Keratinocyte (primary cell): ENCODE data around the gene CYP2F1. TPM values are rescaled to one million over a fixed set of nuclear protein-coding genes. Genes with fewer than 3 reads are reported as not detected.

Source experiments
- DNase-seq: peaks from one replicate; pipeline ENCODE4 v3.0.0-alpha.2; 2011; ENCODE audit warnings: low read depth, missing footprints, low spot score
- FAIRE-seq: peaks from 2 replicates; lab custom pipeline; 2011; peaks lifted over from hg19 to GRCh38; lab: Jason Lieb, UNC
- H2AFZ ChIP-seq: 2 replicates; pipeline ENCODE4 v1.6.0; 2012; ENCODE audit warnings: low read length, control low read depth, inconsistent platforms; ENCODE audit not compliant: control insufficient read depth
- H3K27ac ChIP-seq: 2 replicates; pipeline ENCODE4 v1.5.1; 2011; ENCODE audit warnings: low read length; ENCODE audit not compliant: control insufficient read depth, insufficient read depth
- H3K27me3 ChIP-seq: 3 replicates; pipeline ENCODE4 v1.6.0; 2011; ENCODE audit warnings: low read length; ENCODE audit not compliant: control insufficient read depth, insufficient read depth; ENCODE audit errors: extremely low read depth
- H3K36me3 ChIP-seq, 2 experiments: 2 replicates in 1 of 2; 3 replicates in 1 of 2; pipeline ENCODE4 v1.5.1; 2011; ENCODE audit warnings: low read length in 2 of 2, mild to moderate bottlenecking in 1 of 2; ENCODE audit not compliant: control insufficient read depth in 2 of 2, insufficient read depth in 2 of 2; ENCODE audit errors: extremely low read depth in 1 of 2
- H3K4me1 ChIP-seq: 3 replicates; pipeline ENCODE4 v1.5.1; 2011; ENCODE audit warnings: low read length; ENCODE audit not compliant: control insufficient read depth, insufficient read depth; ENCODE audit errors: extremely low read depth
- H3K4me2 ChIP-seq: 3 replicates; pipeline ENCODE4 v1.6.0; 2011; ENCODE audit warnings: low read depth, low read length; ENCODE audit not compliant: control insufficient read depth, insufficient read depth; ENCODE audit errors: extremely low read depth
- H3K4me3 ChIP-seq, 3 experiments: fragments of 200-600 bp in 1 of 3; sonication (generic) in 1 of 3; 2 replicates in 2 of 3; 3 replicates in 1 of 3; pipeline ENCODE4 v1.5.1; 2011 to 2016; ENCODE audit warnings: low read length in 3 of 3, mild to moderate bottlenecking in 3 of 3, control low read depth in 2 of 3, inconsistent platforms in 1 of 3, low read depth in 1 of 3, mixed read lengths in 1 of 3, mixed run types in 1 of 3, moderate library complexity in 1 of 3; ENCODE audit not compliant: control insufficient read depth in 2 of 3, insufficient read depth in 2 of 3; ENCODE audit errors: extremely low read depth in 1 of 3
- H3K79me2 ChIP-seq: 2 replicates; pipeline ENCODE4 v1.6.0; 2012; ENCODE audit warnings: low read length; ENCODE audit not compliant: control insufficient read depth, insufficient read depth
- H3K9ac ChIP-seq: 3 replicates; pipeline ENCODE4 v1.6.0; 2011; ENCODE audit warnings: low read length; ENCODE audit not compliant: control insufficient read depth, insufficient read depth; ENCODE audit errors: extremely low read depth
- H3K9me1 ChIP-seq: 3 replicates; pipeline ENCODE4 v1.6.0; 2011; ENCODE audit warnings: low read length; ENCODE audit not compliant: control insufficient read depth, insufficient read depth; ENCODE audit errors: extremely low read depth
- H3K9me3 ChIP-seq: 2 replicates; pipeline ENCODE4 v1.5.1; 2012; ENCODE audit warnings: low read depth, low read length; ENCODE audit not compliant: control insufficient read depth
- H4K20me1 ChIP-seq: 3 replicates; pipeline ENCODE4 v1.6.0; 2011; ENCODE audit warnings: low read length; ENCODE audit not compliant: control insufficient read depth, insufficient read depth; ENCODE audit errors: extremely low read depth
- EZH2 ChIP-seq: IDR thresholded peaks from one replicate; pipeline ENCODE4 v1.6.1; 2012; ENCODE audit warnings: inconsistent platforms, mild to moderate bottlenecking, low read length, moderate library complexity
- dilution Hi-C: fragments of 300-500 bp; cut with MboI; formaldehyde crosslinking; loops from one replicate; pipeline ENCODE4 v1.7.0; 2020; ENCODE audit warnings: low sequenced_read_pairs; ENCODE audit not compliant: extremely low pct_ligation_motif_present
- polyA plus RNA-seq, 5 experiments: library from polyadenylated mRNA; depleted of rRNA in 3 of 5; stranded (reverse) in 3 of 5; stranded (forward) in 1 of 5; unstranded in 1 of 5; fragments of >200 nt; gene quantifications; 1 replicate in 1 of 5; 2 replicates in 3 of 5; 3 replicates in 1 of 5; pipeline versions ENCODE4 v1.2.1 to v1.2.3, GENCODE V29; 2011 to 2012; ENCODE audit warnings: missing spikeins in 2 of 5, low read depth in 1 of 5, low replicate concordance in 1 of 5
- TF ChIP-seq, protein P1 (sequence below), 3 experiments: IDR thresholded peaks in 1 of 3; conservative IDR thresholded peaks in 1 of 3; optimal IDR thresholded peaks in 1 of 3; 2 replicates in 2 of 3; 3 replicates in 1 of 3; pipeline versions ENCODE3 to v1.5.1; 2011; ENCODE audit warnings: low read length in 3 of 3, mild to moderate bottlenecking in 3 of 3, moderate library complexity in 2 of 3, control low read depth in 1 of 3, inconsistent platforms in 1 of 3; ENCODE audit not compliant: insufficient read depth in 2 of 3; ENCODE audit errors: extremely low read depth in 1 of 3

Gene CYP2F1
- polyA plus RNA-seq, 1 donor (not counting 4 experiments of a cell fraction or from before 2014, with no cell fraction given), result not detected

DNA sequence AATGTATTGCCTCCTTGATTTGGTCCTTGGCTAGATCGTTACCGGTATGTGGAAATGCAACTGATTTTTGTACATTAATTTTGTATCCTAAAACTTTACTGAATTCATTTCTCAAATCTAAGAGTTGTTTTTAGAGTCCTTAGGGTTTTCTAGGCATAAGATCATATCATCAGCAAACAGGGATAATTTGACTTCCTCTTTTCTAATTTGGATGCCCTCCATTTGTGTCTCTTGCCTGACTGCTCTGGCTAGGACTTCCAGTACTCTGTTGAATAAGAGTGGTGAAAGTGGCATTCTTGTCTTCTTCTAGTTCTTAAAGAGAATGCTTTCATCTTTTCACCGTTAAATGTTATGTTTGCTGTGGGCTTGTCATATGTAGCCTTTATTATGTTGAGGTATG, 37.9 kb upstream of the CYP2F1 start:
- H3K4me3 ChIP-seq, result no peak overlapping the region
- no peak for DNase-seq
- FAIRE-seq, result no peak
- no peaks in the 10 kb centered on the region for H3K4me1 ChIP-seq
- dilution Hi-C loops, result no loop called here
- H3K9ac ChIP-seq, result no peak overlapping the region
- no peak overlapping the region for H2AFZ ChIP-seq
- H3K4me2 ChIP-seq, result no peak overlapping the region
- no peaks in the 10 kb centered on the region for H4K20me1 ChIP-seq
- H3K27me3 ChIP-seq, result no peaks in the 10 kb centered on the region
- H3K79me2 ChIP-seq, result no peaks in the 10 kb centered on the region
- TF ChIP-seq, protein P1, sequence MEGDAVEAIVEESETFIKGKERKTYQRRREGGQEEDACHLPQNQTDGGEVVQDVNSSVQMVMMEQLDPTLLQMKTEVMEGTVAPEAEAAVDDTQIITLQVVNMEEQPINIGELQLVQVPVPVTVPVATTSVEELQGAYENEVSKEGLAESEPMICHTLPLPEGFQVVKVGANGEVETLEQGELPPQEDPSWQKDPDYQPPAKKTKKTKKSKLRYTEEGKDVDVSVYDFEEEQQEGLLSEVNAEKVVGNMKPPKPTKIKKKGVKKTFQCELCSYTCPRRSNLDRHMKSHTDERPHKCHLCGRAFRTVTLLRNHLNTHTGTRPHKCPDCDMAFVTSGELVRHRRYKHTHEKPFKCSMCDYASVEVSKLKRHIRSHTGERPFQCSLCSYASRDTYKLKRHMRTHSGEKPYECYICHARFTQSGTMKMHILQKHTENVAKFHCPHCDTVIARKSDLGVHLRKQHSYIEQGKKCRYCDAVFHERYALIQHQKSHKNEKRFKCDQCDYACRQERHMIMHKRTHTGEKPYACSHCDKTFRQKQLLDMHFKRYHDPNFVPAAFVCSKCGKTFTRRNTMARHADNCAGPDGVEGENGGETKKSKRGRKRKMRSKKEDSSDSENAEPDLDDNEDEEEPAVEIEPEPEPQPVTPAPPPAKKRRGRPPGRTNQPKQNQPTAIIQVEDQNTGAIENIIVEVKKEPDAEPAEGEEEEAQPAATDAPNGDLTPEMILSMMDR (optimal IDR thresholded peaks at IDR 0.05 in 1 of 3, IDR thresholded peaks at IDR 0.05 in 1 of 3, conservative IDR thresholded peaks at IDR 0.05 in 1 of 3; ENCODE audit: extremely low read depth in 1 of 3, insufficient read depth in 2 of 3, low read length in 3 of 3), result no peak
- no peak for TF ChIP-seq EZH2
- H3K27ac ChIP-seq, result no peak overlapping the region
- H3K9me1 ChIP-seq, result no peaks in the 10 kb centered on the region
- no peaks in the 10 kb centered on the region for H3K9me3 ChIP-seq
- no peaks in the 10 kb centered on the region for H3K36me3 ChIP-seq

DNA sequence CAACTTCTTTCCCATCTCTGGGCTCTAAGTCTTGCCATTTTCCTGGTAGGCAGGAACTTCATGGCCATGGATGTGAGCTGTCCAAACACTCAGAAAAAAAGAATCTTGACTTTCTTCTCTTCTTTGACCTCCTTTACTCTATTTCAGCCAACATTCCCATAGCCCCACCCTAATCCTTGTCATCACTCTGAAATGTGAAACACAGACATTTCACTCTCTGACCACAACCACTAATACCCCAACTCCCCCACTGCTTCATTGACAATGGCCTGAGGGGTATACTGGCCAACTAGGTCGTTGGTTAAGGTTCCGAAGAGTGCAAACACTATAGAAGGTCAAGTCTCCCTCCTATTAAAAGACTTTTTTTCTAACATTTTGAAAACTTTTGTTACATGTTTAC, 30.7 kb upstream of the CYP2F1 start:
- Histone ChIP-seq H3K4me2 (no peak overlapping the region), H3K79me2 (no peaks in the 10 kb centered on the region), H3K9ac (no peak overlapping the region), H3K9me3 (no peaks in the 10 kb centered on the region), H4K20me1 (no peaks in the 10 kb centered on the region), H3K27ac (no peak overlapping the region), H3K27me3 (peaks cover under 1% of the 10 kb centered on the region), H3K4me3 (no peak overlapping the region), H2AFZ (no peak overlapping the region), H3K9me1 (no peaks in the 10 kb centered on the region), H3K4me1 (no peaks in the 10 kb centered on the region), H3K36me3 (no peaks in the 10 kb centered on the region)
- no peak for DNase-seq
- dilution Hi-C loops, result no loop called here
- FAIRE-seq, result no peak
- TF ChIP-seq, protein P1 (optimal IDR thresholded peaks at IDR 0.05 in 1 of 3, IDR thresholded peaks at IDR 0.05 in 1 of 3, conservative IDR thresholded peaks at IDR 0.05 in 1 of 3; ENCODE audit: extremely low read depth in 1 of 3, insufficient read depth in 2 of 3, low read length in 3 of 3), result no peak
- no peak for TF ChIP-seq EZH2
